WTC11 (cell line): ENCODE results near the gene INTS11. TPM values are rescaled to one million over a fixed set of nuclear protein-coding genes. Genes with fewer than 3 reads are reported as not detected.

Source experiments
- CBFB ChIP-seq: sonication (generic); formaldehyde crosslinking; IDR thresholded peaks from 2 replicates; pipeline ENCODE4 v1.8.1; 2022; ENCODE audit warnings: mild to moderate bottlenecking, low read depth, missing genetic modification reagents
- CREM ChIP-seq: sonication (generic); formaldehyde crosslinking; IDR thresholded peaks from 2 replicates; pipeline ENCODE4 v1.8.1; 2022; ENCODE audit warnings: mild to moderate bottlenecking, missing genetic modification reagents, moderate library complexity
- E2F1 ChIP-seq: sonication (generic); formaldehyde crosslinking; IDR thresholded peaks from 2 replicates; pipeline ENCODE4 v1.8.0; 2022; ENCODE audit warnings: mild to moderate bottlenecking, missing genetic modification reagents
- E2F4 ChIP-seq: sonication (generic); formaldehyde crosslinking; IDR thresholded peaks from 2 replicates; pipeline ENCODE4 v1.8.1; 2022; ENCODE audit warnings: low read depth, mild to moderate bottlenecking, moderate library complexity, missing genetic modification reagents, borderline replicate concordance
- ELF4 ChIP-seq: sonication (generic); formaldehyde crosslinking; IDR thresholded peaks from 2 replicates; pipeline ENCODE4 v1.8.1; 2022; ENCODE audit warnings: low read depth, mild to moderate bottlenecking, moderate library complexity, missing genetic modification reagents
- FOXP4 ChIP-seq: sonication (generic); formaldehyde crosslinking; IDR thresholded peaks from 2 replicates; pipeline ENCODE4 v1.8.0; 2022; ENCODE audit warnings: mild to moderate bottlenecking, missing genetic modification reagents
- GRHL2 ChIP-seq: fragments of 250-450 bp; sonication (Bioruptor Pico); IDR thresholded peaks from 2 replicates; pipeline ENCODE4 v1.8.0; 2022; ENCODE audit warnings: mild to moderate bottlenecking, moderate library complexity; ENCODE audit not compliant: insufficient replicate concordance, severe bottlenecking
- JUN ChIP-seq: sonication (generic); formaldehyde crosslinking; IDR thresholded peaks from 2 replicates; pipeline ENCODE4 v1.8.0; 2023; ENCODE audit warnings: mild to moderate bottlenecking, missing genetic modification reagents
- NFATC4 ChIP-seq: fragments of 250-450 bp; sonication (Bioruptor Pico); IDR thresholded peaks from 2 replicates; pipeline ENCODE4 v1.9.0; 2021; ENCODE audit warnings: mild to moderate bottlenecking
- NFYB ChIP-seq: sonication (generic); formaldehyde crosslinking; conservative IDR thresholded peaks from 2 replicates; pipeline ENCODE4 v1.8.0; 2022; ENCODE audit warnings: low read depth, missing genetic modification reagents
- OVOL2 ChIP-seq: fragments of 250-450 bp; sonication (Bioruptor Pico); IDR thresholded peaks from 2 replicates; pipeline ENCODE4 v1.9.0; 2021; ENCODE audit warnings: mild to moderate bottlenecking, borderline replicate concordance
- PRRX2 ChIP-seq: fragments of 250-450 bp; sonication (Bioruptor Pico); IDR thresholded peaks from 2 replicates; pipeline ENCODE4 v1.8.0; 2021; ENCODE audit warnings: mild to moderate bottlenecking
- SMAD4 ChIP-seq: sonication (generic); formaldehyde crosslinking; IDR thresholded peaks from 2 replicates; pipeline ENCODE4 v1.8.0; 2022; ENCODE audit warnings: mild to moderate bottlenecking, missing genetic modification reagents
- SOX15 ChIP-seq: fragments of 250-450 bp; sonication (Bioruptor Pico); IDR thresholded peaks from 2 replicates; pipeline ENCODE4 v1.9.0; 2021; ENCODE audit warnings: mild to moderate bottlenecking
- TEAD1 ChIP-seq: sonication (generic); formaldehyde crosslinking; IDR thresholded peaks from 2 replicates; pipeline ENCODE4 v1.8.0; 2022; ENCODE audit warnings: mild to moderate bottlenecking, missing genetic modification reagents
- TEAD4 ChIP-seq: sonication (generic); formaldehyde crosslinking; IDR thresholded peaks from 2 replicates; pipeline ENCODE4 v1.8.0; 2022; ENCODE audit warnings: mild to moderate bottlenecking, missing genetic modification reagents
- ZNF138 ChIP-seq: sonication (generic); formaldehyde crosslinking; conservative IDR thresholded peaks from 2 replicates; pipeline ENCODE4 v1.8.1; 2022; ENCODE audit warnings: mild to moderate bottlenecking, moderate library complexity, missing genetic modification reagents
- ZNF263 ChIP-seq: sonication (generic); formaldehyde crosslinking; IDR thresholded peaks from 2 replicates; pipeline ENCODE4 v1.8.1; 2022; ENCODE audit warnings: low read depth, mild to moderate bottlenecking, moderate library complexity, missing genetic modification reagents
- ZNF317 ChIP-seq: sonication (generic); formaldehyde crosslinking; IDR thresholded peaks from 2 replicates; pipeline ENCODE4 v1.8.1; 2023; ENCODE audit warnings: low read depth, mild to moderate bottlenecking, moderate library complexity, missing genetic modification reagents, borderline replicate concordance
- ZNF423 ChIP-seq: fragments of 250-450 bp; sonication (Bioruptor Pico); IDR thresholded peaks from 2 replicates; pipeline ENCODE4 v2.1.2; 2022; ENCODE audit warnings: mild to moderate bottlenecking, moderate library complexity
- ZNF671 ChIP-seq: fragments of 250-450 bp; sonication (Bioruptor Pico); IDR thresholded peaks from 2 replicates; pipeline ENCODE4 v1.8.0; 2021; ENCODE audit warnings: mild to moderate bottlenecking
- total RNA-seq: library from RNA; stranded (reverse); gene quantifications from 3 replicates; pipeline ENCODE4 v1.2.3, GENCODE V29; 2021
- TF ChIP-seq, protein P1 (sequence below): sonication (generic); formaldehyde crosslinking; IDR thresholded peaks from 2 replicates; pipeline ENCODE4 v1.8.1; 2022; ENCODE audit warnings: low read depth, missing genetic modification reagents, borderline replicate concordance
- TF ChIP-seq, protein P2 (sequence below): sonication (generic); formaldehyde crosslinking; IDR thresholded peaks from 2 replicates; pipeline ENCODE4 v1.8.0; 2023; ENCODE audit warnings: missing genetic modification reagents
- TF ChIP-seq, protein P3 (sequence below): sonication (generic); formaldehyde crosslinking; IDR thresholded peaks from 2 replicates; pipeline ENCODE4 v1.8.1; 2023; ENCODE audit warnings: mild to moderate bottlenecking, missing genetic modification reagents
- TF ChIP-seq, protein P4 (sequence below): sonication (generic); formaldehyde crosslinking; IDR thresholded peaks from 2 replicates; pipeline ENCODE4 v1.8.1; 2022; ENCODE audit warnings: missing genetic modification reagents, borderline replicate concordance
- TF ChIP-seq, protein P5 (sequence below): fragments of 250-450 bp; sonication (Bioruptor Pico); IDR thresholded peaks from 2 replicates; pipeline ENCODE4 v1.9.0; 2021; ENCODE audit warnings: mild to moderate bottlenecking

The INTS11 gene
- total RNA-seq, 1 experiment from 2014 or later = 170 TPM

- TF ChIP-seq, protein P1, sequence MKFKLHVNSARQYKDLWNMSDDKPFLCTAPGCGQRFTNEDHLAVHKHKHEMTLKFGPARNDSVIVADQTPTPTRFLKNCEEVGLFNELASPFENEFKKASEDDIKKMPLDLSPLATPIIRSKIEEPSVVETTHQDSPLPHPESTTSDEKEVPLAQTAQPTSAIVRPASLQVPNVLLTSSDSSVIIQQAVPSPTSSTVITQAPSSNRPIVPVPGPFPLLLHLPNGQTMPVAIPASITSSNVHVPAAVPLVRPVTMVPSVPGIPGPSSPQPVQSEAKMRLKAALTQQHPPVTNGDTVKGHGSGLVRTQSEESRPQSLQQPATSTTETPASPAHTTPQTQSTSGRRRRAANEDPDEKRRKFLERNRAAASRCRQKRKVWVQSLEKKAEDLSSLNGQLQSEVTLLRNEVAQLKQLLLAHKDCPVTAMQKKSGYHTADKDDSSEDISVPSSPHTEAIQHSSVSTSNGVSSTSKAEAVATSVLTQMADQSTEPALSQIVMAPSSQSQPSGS (CRISPR knock-in tag) = no peak
- no peak for TF ChIP-seq ELF4 (CRISPR knock-in tag)
- no peak for TF ChIP-seq NFATC4 (CRISPR knock-in tag)
- no peak for TF ChIP-seq E2F4 (CRISPR knock-in tag)
- no peak for TF ChIP-seq NFYB (CRISPR knock-in tag)
- no peak for TF ChIP-seq ZNF317 (CRISPR knock-in tag)
- no peak for TF ChIP-seq SOX15 (CRISPR knock-in tag)
- no peak for TF ChIP-seq SMAD4 (CRISPR knock-in tag)
- TF ChIP-seq ZNF671 (CRISPR knock-in tag) = no peak
- no peak for TF ChIP-seq ZNF423 (CRISPR knock-in tag)
- TF ChIP-seq, protein P2, sequence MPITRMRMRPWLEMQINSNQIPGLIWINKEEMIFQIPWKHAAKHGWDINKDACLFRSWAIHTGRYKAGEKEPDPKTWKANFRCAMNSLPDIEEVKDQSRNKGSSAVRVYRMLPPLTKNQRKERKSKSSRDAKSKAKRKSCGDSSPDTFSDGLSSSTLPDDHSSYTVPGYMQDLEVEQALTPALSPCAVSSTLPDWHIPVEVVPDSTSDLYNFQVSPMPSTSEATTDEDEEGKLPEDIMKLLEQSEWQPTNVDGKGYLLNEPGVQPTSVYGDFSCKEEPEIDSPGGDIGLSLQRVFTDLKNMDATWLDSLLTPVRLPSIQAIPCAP (CRISPR knock-in tag) = no peak
- no peak for TF ChIP-seq E2F1 (CRISPR knock-in tag)
- TF ChIP-seq JUN = peak; percentile 74; the same call in 1 of the 2 replicates
- TF ChIP-seq, protein P3, sequence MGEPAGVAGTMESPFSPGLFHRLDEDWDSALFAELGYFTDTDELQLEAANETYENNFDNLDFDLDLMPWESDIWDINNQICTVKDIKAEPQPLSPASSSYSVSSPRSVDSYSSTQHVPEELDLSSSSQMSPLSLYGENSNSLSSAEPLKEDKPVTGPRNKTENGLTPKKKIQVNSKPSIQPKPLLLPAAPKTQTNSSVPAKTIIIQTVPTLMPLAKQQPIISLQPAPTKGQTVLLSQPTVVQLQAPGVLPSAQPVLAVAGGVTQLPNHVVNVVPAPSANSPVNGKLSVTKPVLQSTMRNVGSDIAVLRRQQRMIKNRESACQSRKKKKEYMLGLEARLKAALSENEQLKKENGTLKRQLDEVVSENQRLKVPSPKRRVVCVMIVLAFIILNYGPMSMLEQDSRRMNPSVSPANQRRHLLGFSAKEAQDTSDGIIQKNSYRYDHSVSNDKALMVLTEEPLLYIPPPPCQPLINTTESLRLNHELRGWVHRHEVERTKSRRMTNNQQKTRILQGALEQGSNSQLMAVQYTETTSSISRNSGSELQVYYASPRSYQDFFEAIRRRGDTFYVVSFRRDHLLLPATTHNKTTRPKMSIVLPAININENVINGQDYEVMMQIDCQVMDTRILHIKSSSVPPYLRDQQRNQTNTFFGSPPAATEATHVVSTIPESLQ (CRISPR knock-in tag) = no peak
- TF ChIP-seq CREM (CRISPR knock-in tag) = 0 out of 2 replicates have a peak, but pooled peaks have one; percentile 32
- TF ChIP-seq PRRX2 (CRISPR knock-in tag) = no peak
- no peak for TF ChIP-seq ZNF138
- TF ChIP-seq, protein P4, sequence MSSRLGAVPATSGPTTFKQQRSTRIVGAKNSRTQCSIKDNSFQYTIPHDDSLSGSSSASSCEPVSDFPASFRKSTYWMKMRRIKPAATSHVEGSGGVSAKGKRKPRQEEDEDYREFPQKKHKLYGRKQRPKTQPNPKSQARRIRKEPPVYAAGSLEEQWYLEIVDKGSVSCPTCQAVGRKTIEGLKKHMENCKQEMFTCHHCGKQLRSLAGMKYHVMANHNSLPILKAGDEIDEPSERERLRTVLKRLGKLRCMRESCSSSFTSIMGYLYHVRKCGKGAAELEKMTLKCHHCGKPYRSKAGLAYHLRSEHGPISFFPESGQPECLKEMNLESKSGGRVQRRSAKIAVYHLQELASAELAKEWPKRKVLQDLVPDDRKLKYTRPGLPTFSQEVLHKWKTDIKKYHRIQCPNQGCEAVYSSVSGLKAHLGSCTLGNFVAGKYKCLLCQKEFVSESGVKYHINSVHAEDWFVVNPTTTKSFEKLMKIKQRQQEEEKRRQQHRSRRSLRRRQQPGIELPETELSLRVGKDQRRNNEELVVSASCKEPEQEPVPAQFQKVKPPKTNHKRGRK (CRISPR knock-in tag) = no peak
- 0 out of 2 replicates have a peak, but pooled peaks have one; percentile 86 for TF ChIP-seq CBFB (CRISPR knock-in tag)
- peak; percentile 75; the same call in 1 of the 2 replicates for TF ChIP-seq TEAD1
- TF ChIP-seq FOXP4 = peak; percentile 44; the same call in 1 of the 2 replicates
- no peak for TF ChIP-seq GRHL2 (CRISPR knock-in tag)
- TF ChIP-seq, protein P5, sequence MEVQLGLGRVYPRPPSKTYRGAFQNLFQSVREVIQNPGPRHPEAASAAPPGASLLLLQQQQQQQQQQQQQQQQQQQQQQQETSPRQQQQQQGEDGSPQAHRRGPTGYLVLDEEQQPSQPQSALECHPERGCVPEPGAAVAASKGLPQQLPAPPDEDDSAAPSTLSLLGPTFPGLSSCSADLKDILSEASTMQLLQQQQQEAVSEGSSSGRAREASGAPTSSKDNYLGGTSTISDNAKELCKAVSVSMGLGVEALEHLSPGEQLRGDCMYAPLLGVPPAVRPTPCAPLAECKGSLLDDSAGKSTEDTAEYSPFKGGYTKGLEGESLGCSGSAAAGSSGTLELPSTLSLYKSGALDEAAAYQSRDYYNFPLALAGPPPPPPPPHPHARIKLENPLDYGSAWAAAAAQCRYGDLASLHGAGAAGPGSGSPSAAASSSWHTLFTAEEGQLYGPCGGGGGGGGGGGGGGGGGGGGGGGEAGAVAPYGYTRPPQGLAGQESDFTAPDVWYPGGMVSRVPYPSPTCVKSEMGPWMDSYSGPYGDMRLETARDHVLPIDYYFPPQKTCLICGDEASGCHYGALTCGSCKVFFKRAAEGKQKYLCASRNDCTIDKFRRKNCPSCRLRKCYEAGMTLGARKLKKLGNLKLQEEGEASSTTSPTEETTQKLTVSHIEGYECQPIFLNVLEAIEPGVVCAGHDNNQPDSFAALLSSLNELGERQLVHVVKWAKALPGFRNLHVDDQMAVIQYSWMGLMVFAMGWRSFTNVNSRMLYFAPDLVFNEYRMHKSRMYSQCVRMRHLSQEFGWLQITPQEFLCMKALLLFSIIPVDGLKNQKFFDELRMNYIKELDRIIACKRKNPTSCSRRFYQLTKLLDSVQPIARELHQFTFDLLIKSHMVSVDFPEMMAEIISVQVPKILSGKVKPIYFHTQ (CRISPR knock-in tag) = no peak
- no peak for TF ChIP-seq TEAD4 (CRISPR knock-in tag)
- no peak for TF ChIP-seq OVOL2
- no peak for TF ChIP-seq ZNF263
These were observed 50.8 kb downstream of the INTS11 start, which contains the start of gene UBE2J2 (continued) for GRCh38 chr1:1273512-1274298.
